ENCODE data around the gene RETREG1.

DNA sequence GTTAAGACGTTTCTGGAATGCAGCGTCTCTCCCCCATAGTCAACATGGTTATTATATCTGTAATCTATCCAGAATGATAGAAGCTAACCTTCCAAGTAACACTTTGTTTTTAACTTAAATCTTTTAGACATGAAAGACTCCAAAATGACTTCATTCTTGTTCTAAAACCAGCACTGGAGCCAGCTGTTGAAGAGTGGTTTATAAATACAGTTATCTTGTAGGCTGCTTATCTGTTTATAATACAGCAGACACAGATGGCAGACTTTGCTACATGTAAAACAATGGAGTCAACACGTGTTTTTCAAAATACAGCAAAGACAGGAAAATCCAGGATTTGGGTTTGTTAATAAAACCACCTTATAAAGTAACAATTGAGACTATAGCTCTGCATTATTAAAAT is 48.8 kb upstream of the RETREG1 start:
- TF ChIP-seq EP300 (IDR thresholded peaks at IDR 0.05) = no peak
- TF ChIP-seq, protein P1, sequence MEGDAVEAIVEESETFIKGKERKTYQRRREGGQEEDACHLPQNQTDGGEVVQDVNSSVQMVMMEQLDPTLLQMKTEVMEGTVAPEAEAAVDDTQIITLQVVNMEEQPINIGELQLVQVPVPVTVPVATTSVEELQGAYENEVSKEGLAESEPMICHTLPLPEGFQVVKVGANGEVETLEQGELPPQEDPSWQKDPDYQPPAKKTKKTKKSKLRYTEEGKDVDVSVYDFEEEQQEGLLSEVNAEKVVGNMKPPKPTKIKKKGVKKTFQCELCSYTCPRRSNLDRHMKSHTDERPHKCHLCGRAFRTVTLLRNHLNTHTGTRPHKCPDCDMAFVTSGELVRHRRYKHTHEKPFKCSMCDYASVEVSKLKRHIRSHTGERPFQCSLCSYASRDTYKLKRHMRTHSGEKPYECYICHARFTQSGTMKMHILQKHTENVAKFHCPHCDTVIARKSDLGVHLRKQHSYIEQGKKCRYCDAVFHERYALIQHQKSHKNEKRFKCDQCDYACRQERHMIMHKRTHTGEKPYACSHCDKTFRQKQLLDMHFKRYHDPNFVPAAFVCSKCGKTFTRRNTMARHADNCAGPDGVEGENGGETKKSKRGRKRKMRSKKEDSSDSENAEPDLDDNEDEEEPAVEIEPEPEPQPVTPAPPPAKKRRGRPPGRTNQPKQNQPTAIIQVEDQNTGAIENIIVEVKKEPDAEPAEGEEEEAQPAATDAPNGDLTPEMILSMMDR (IDR thresholded peaks at IDR 0.05) = no peak
- no peak for TF ChIP-seq POLR2A (IDR thresholded peaks at IDR 0.05)
